K562 (cell line): Measurements from ENCODE around the gene MPRIP. TPM values are rescaled to one million over a fixed set of nuclear protein-coding genes. Genes with fewer than 3 reads are reported as not detected.

Source experiments
- ATAC-seq: fragments of 200-7000 bp; cut with Tn5 transposase; 3 replicates; pipeline ENCODE4 v1.9.1; 2020; ENCODE audit warnings: moderate library complexity
- BruUV-seq: library from RNA; stranded (reverse); fragments of 400-500 nt; replicated peaks from 2 replicates; lab custom pipeline; 2021; lab: Mats Ljungman, UMichigan
- CTCF ChIA-PET: fragments of 300-600 bp; formaldehyde crosslinking; extraction: SDS; loops from one replicate; lab custom pipeline; 2021; ENCODE audit warnings: low intra/inter-chr PET ratio; lab: Yijun Ruan, JAX
- POLR2A ChIA-PET: fragments of 300-600, 350-650 bp; sonication (Branson Sonifier 250); formaldehyde crosslinking; extraction: SDS; loops from one replicate; lab custom pipeline; 2021; ENCODE audit warnings: antibody characterized with exemption, inconsistent platforms; lab: Yijun Ruan, JAX
- DNase-seq, 4 experiments: peaks; one replicate each; pipeline versions ENCODE4 v3.0.0 to v3.0.0-alpha.2; 2011 to 2018; ENCODE audit warnings: low spot score in 3 of 4, mixed read lengths in 3 of 4; ENCODE audit errors: extremely low read depth in 1 of 4
- FAIRE-seq: peaks from 2 replicates; lab custom pipeline; 2011; peaks lifted over from hg19 to GRCh38; lab: Jason Lieb, UNC
- H2AFZ ChIP-seq: 2 replicates; pipeline ENCODE4 v1.6.0; 2011; ENCODE audit warnings: low read depth, low read length, control low read depth, inconsistent platforms
- H3K27ac ChIP-seq: fragments of 200-600 bp; 3 replicates; pipeline ENCODE4 v1.8.0; 2011; ENCODE audit warnings: low read depth, mild to moderate bottlenecking, control low read depth, inconsistent platforms, low read length, moderate library complexity, mixed read lengths; ENCODE audit errors: extremely low read depth
- H3K27me3 ChIP-seq, 2 experiments: fragments of 300-600 bp in 1 of 2; 2 replicates in 1 of 2; 3 replicates in 1 of 2; pipeline versions ENCODE4 v1.6.0 to v1.8.0; 2011; ENCODE audit warnings: inconsistent platforms in 2 of 2, low read length in 2 of 2, mild to moderate bottlenecking in 1 of 2, mixed read lengths in 1 of 2, moderate library complexity in 1 of 2; ENCODE audit not compliant: control insufficient read depth in 2 of 2, insufficient read depth in 2 of 2
- H3K36me3 ChIP-seq: fragments of 300-600 bp; 3 replicates; pipeline ENCODE4 v1.8.0; 2011; ENCODE audit warnings: mild to moderate bottlenecking, low read length, inconsistent platforms; ENCODE audit not compliant: control insufficient read depth, insufficient read depth
- H3K4me1 ChIP-seq, 2 experiments: fragments of 200-600 bp in 1 of 2; replicated peaks in 1 of 2; 2 replicates in 1 of 2; 3 replicates in 1 of 2; pipeline versions ENCODE4 v1.5.1 to v1.8.0; 2011; ENCODE audit warnings: inconsistent platforms in 2 of 2, low read length in 2 of 2, mild to moderate bottlenecking in 1 of 2, mixed read lengths in 1 of 2, moderate library complexity in 1 of 2; ENCODE audit not compliant: control insufficient read depth in 2 of 2, insufficient read depth in 2 of 2
- H3K4me2 ChIP-seq: 2 replicates; pipeline ENCODE4 v1.6.1; 2011; ENCODE audit warnings: low read length, control low read depth, inconsistent platforms, mixed read lengths; ENCODE audit not compliant: insufficient read depth
- H3K4me3 ChIP-seq: fragments of 200-600 bp; sonication (generic), shearing (Covaris generic); 2 replicates; pipeline ENCODE4 v1.5.1; 2016; ENCODE audit warnings: control low read depth, inconsistent platforms
- H3K79me2 ChIP-seq: fragments of 200-600 bp; 3 replicates; pipeline ENCODE4 v1.8.0; 2011; ENCODE audit warnings: low read length, inconsistent platforms; ENCODE audit not compliant: control insufficient read depth, insufficient read depth
- H3K9ac ChIP-seq, 2 experiments: 2 replicates each; pipeline versions ENCODE4 v1.6.0 to v1.6.1; 2011; ENCODE audit warnings: low read depth in 2 of 2, low read length in 2 of 2, control low read depth in 1 of 2, inconsistent platforms in 1 of 2, mild to moderate bottlenecking in 1 of 2, mixed read lengths in 1 of 2; ENCODE audit not compliant: insufficient read depth in 1 of 2
- H3K9me1 ChIP-seq: one replicate; pipeline ENCODE4 v1.6.0; 2011; ENCODE audit warnings: inconsistent platforms, mild to moderate bottlenecking, low read length, moderate library complexity; ENCODE audit not compliant: control insufficient read depth, insufficient read depth
- H3K9me3 ChIP-seq: replicated peaks from 2 replicates; pipeline ENCODE4 v1.5.1; 2011; ENCODE audit warnings: low read depth, low read length, inconsistent platforms; ENCODE audit not compliant: control insufficient read depth, insufficient read depth
- H4K20me1 ChIP-seq: replicated peaks from 2 replicates; pipeline ENCODE4 v1.6.1; 2011; ENCODE audit warnings: low read length, inconsistent platforms, mixed read lengths; ENCODE audit not compliant: control insufficient read depth, insufficient read depth
- ATF7 ChIP-seq: fragments of 450-650 bp; IDR thresholded peaks from 2 replicates; pipeline ENCODE4 v1.7.1; 2014; ENCODE audit warnings: mild to moderate bottlenecking, moderate library complexity
- CBFA2T3 ChIP-seq: fragments of 450-650 bp; IDR thresholded peaks from 2 replicates; pipeline ENCODE4 v1.6.1; 2017
- IFI16 ChIP-seq: fragments of 250-450 bp; sonication (Bioruptor Pico); IDR thresholded peaks from 2 replicates; pipeline ENCODE4 v2.1.2; 2022; ENCODE audit warnings: mild to moderate bottlenecking, inconsistent platforms
- ILK ChIP-seq: fragments of 450-650 bp; IDR thresholded peaks from 2 replicates; pipeline ENCODE4 v1.6.1; 2016; ENCODE audit warnings: missing genetic modification characterization, low read depth, mild to moderate bottlenecking, missing compliant biosample characterization, moderate library complexity, borderline replicate concordance
- JUND ChIP-seq, 2 experiments: IDR thresholded peaks; 2 replicates in 1 of 2; 3 replicates in 1 of 2; pipeline ENCODE4 v1.6.1; 2011; ENCODE audit warnings: borderline replicate concordance in 2 of 2, low read depth in 2 of 2, low read length in 2 of 2, improper control_type of control experiment in 1 of 2, missing biosample characterization in 1 of 2, missing genetic modification characterization in 1 of 2, missing genetic modification reagents in 1 of 2
- PBX2 ChIP-seq, 2 experiments: IDR thresholded peaks in 1 of 2; conservative IDR thresholded peaks in 1 of 2; 2 replicates each; pipeline ENCODE4 v1.6.1; 2016; ENCODE audit warnings: low read depth in 2 of 2, mild to moderate bottlenecking in 1 of 2, missing compliant biosample characterization in 1 of 2, missing genetic modification characterization in 1 of 2, moderate library complexity in 1 of 2
- POLR2AphosphoS2 ChIP-seq: IDR thresholded peaks from 2 replicates; pipeline ENCODE4 v1.6.1; 2012; ENCODE audit warnings: low read length, improper control_type of control experiment
- RFX1 ChIP-seq: fragments of 450-650 bp; IDR thresholded peaks from 2 replicates; pipeline ENCODE4 v1.6.1; 2016; ENCODE audit warnings: mild to moderate bottlenecking, moderate library complexity
- SNRNP70 ChIP-seq: fragments of 200-400 bp; formaldehyde crosslinking; optimal IDR thresholded peaks from 2 replicates; pipeline ENCODE3; 2017; ENCODE audit warnings: low read depth, low read length
- ZNF384 ChIP-seq: IDR thresholded peaks from 2 replicates; pipeline ENCODE4 v1.6.1; 2012; ENCODE audit warnings: low read depth, low read length, improper control_type of control experiment
- ZNF785 ChIP-seq: fragments of 250-450 bp; sonication (Bioruptor Pico); IDR thresholded peaks from 2 replicates; pipeline ENCODE4 v1.4.0; 2020; ENCODE audit warnings: mild to moderate bottlenecking
- WGBS: fragments of 100-300 bp; shearing (Covaris generic); methylation state at CpG from one replicate; pipeline ENCODE4 v1.1.6; 2016; ENCODE audit warnings: low coverage, mixed read lengths; ENCODE audit not compliant: insufficient coverage; ENCODE audit errors: missing lambda C conversion rate; 5-methylcytosine and 5-hydroxymethylcytosine counted together
- in situ Hi-C: fragments of 300-500 bp; cut with MboI; formaldehyde crosslinking; loops from 4 replicates; pipeline ENCODE4 v1.15.0; 2018; ENCODE audit warnings: inconsistent platforms, mixed read lengths
- intact Hi-C: fragments of 100-400 bp; cut with micrococcal nuclease; formaldehyde crosslinking; loops from 2 replicates; pipeline ENCODE4 v1.14.2; 2022
- polyA plus RNA-seq, 8 experiments: library from polyadenylated mRNA; depleted of rRNA in 4 of 8; stranded (reverse) in 5 of 8; unstranded in 3 of 8; fragments of >200 nt; fragmentation: Nextera tagmentation in 2 of 8; fragmentation: Illumina TruSeq in 1 of 8; extraction: Ambion mirVana in 2 of 8; extraction: Trizol in 1 of 8; gene quantifications; 2 replicates each; pipeline versions ENCODE4 v1.2.1 to v1.2.3, GENCODE V29; 2011 to 2014; ENCODE audit warnings: inconsistent platforms in 1 of 8, missing spikeins in 1 of 8
- total RNA-seq, 7 experiments: library from RNA; depleted of rRNA in 6 of 7; stranded (reverse); fragments of >200 nt in 6 of 7; fragmentation: Illumina TruSeq in 2 of 7; extraction: Trizol in 2 of 7; gene quantifications; 2 replicates each; pipeline versions ENCODE4 v1.2.1 to v1.2.3, GENCODE V29; 2011 to 2021; ENCODE audit warnings: low replicate concordance in 1 of 7
- TF ChIP-seq, protein P1 (sequence below): sonication (generic); formaldehyde crosslinking; IDR thresholded peaks from 2 replicates; pipeline ENCODE4 v1.8.0; 2023; ENCODE audit warnings: mild to moderate bottlenecking, missing genetic modification reagents
- TF ChIP-seq, protein P2 (sequence below): fragments of 250-450 bp; sonication (Bioruptor Pico); IDR thresholded peaks from 2 replicates; pipeline ENCODE4 v1.4.0; 2020; ENCODE audit warnings: mild to moderate bottlenecking, moderate library complexity

MPRIP gene
- total and polyA plus RNA-seq, 9 of the 15 experiments (the other 6 are each of a cell fraction or from before 2014, with no cell fraction given), result 10.0 to 72.6 (median 30.1) TPM

DNA sequence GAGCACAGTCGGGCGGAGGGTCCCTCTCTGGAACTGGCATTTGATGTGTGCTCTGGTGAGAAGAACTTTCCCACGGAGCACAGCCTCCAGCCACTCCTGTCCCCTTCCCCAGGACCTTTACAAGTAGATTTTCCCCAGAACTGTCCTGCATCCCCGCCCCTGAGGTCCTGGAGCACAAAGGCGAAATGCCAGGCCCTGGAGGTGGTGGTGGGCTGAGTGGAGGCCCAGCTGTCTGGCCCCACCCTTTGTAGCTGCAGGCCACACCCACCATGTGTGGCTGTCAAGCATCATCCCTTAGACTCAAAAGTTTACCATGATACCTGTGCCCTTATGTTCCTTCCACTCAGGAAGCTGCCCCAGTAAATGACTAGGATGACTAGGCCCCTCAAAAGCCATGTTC lies 126.1 kb downstream of the MPRIP start (continued):
- TF ChIP-seq, protein P1, sequence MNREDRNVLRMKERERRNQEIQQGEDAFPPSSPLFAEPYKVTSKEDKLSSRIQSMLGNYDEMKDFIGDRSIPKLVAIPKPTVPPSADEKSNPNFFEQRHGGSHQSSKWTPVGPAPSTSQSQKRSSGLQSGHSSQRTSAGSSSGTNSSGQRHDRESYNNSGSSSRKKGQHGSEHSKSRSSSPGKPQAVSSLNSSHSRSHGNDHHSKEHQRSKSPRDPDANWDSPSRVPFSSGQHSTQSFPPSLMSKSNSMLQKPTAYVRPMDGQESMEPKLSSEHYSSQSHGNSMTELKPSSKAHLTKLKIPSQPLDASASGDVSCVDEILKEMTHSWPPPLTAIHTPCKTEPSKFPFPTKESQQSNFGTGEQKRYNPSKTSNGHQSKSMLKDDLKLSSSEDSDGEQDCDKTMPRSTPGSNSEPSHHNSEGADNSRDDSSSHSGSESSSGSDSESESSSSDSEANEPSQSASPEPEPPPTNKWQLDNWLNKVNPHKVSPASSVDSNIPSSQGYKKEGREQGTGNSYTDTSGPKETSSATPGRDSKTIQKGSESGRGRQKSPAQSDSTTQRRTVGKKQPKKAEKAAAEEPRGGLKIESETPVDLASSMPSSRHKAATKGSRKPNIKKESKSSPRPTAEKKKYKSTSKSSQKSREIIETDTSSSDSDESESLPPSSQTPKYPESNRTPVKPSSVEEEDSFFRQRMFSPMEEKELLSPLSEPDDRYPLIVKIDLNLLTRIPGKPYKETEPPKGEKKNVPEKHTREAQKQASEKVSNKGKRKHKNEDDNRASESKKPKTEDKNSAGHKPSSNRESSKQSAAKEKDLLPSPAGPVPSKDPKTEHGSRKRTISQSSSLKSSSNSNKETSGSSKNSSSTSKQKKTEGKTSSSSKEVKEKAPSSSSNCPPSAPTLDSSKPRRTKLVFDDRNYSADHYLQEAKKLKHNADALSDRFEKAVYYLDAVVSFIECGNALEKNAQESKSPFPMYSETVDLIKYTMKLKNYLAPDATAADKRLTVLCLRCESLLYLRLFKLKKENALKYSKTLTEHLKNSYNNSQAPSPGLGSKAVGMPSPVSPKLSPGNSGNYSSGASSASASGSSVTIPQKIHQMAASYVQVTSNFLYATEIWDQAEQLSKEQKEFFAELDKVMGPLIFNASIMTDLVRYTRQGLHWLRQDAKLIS, result no peak
- TF ChIP-seq, protein P2, sequence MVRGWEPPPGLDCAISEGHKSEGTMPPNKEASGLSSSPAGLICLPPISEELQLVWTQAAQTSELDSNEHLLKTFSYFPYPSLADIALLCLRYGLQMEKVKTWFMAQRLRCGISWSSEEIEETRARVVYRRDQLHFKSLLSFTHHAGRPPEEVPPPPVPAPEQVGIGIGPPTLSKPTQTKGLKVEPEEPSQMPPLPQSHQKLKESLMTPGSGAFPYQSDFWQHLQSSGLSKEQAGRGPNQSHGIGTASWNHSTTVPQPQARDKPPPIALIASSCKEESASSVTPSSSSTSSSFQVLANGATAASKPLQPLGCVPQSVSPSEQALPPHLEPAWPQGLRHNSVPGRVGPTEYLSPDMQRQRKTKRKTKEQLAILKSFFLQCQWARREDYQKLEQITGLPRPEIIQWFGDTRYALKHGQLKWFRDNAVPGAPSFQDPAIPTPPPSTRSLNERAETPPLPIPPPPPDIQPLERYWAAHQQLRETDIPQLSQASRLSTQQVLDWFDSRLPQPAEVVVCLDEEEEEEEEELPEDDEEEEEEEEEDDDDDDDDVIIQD (CRISPR knock-in tag), result no peak
- TF ChIP-seq POLR2AphosphoS2, result no peak
- TF ChIP-seq SNRNP70, result no peak

DNA sequence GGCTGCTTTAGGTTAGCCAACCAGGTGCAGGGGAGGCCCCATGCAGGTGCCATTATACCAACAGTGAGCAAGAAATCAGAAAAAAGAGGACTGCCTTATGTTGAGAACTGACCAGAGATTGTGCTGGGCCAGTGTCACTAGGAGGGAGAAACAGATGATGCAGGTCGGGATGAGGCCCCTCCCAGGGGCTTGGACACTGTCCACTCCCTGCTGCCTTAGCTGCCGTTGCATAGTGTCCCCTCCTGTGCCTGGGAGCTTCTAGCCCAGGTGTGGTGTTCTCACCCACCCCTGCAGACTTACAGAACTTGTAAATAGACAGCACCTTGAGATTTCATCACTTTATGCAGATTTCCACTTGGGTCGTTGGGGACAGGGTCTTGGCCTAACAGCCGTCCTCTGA lies 127.1 kb downstream of the MPRIP start:
- WGBS, result 73% methylated on average over 4 of the region's 4 CpGs
- no peak for ATAC-seq
- no peaks in the 10 kb centered on the region for H3K79me2 ChIP-seq
- no peak overlapping the region for H3K27ac ChIP-seq
- peaks cover 31% of the 10 kb centered on the region; the same call in 2 of the 3 replicates for H3K36me3 ChIP-seq
- peaks cover 7 to 18% of the 10 kb centered on the region in 2 experiments; a peak in 4 of 5 replicates for H3K4me1 ChIP-seq
- peaks cover 3% of the 10 kb centered on the region for H3K9me1 ChIP-seq
- TF ChIP-seq ZNF384 (no peak), ILK (tag) (no peak), JUND (IDR thresholded peaks at IDR 0.05; ENCODE audit: borderline replicate concordance, low read depth, low read length) (no peak), JUND (tag; IDR thresholded peaks at IDR 0.05; ENCODE audit: borderline replicate concordance, low read depth, low read length) (no peak), PBX2 (CRISPR knock-in tag; IDR thresholded peaks at IDR 0.05; ENCODE audit: low read depth) (no peak), PBX2 (tag; conservative IDR thresholded peaks at IDR 0.05; ENCODE audit: low read depth) (no peak), ATF7 (no peak), IFI16 (CRISPR knock-in tag) (no peak), CBFA2T3 (no peak), ZNF785 (CRISPR knock-in tag) (no peak), RFX1 (no peak)
- H3K4me2 ChIP-seq, result no peak overlapping the region
- H3K9me3 ChIP-seq, result no peaks in the 10 kb centered on the region
- no peaks in the 10 kb centered on the region for H3K27me3 ChIP-seq
- no peak for DNase-seq
- POLR2A ChIA-PET, result interaction anchor here (0.7 kb wide), 1 partner anchor 108 kb away, joined by 4 read pairs; no protein-coding TSS in a partner anchor
- no peak overlapping the region for H3K4me3 ChIP-seq
- in situ Hi-C loops, result no loop called here
- CTCF ChIA-PET, result no interaction called here
- no peak overlapping the region for H3K9ac ChIP-seq
- intact Hi-C loops, result no loop called here
- H2AFZ ChIP-seq, result no peak overlapping the region
- BruUV-seq, result no TSS peak
- no peaks in the 10 kb centered on the region for H4K20me1 ChIP-seq
- no peak for FAIRE-seq
